Renal pelvis (tissue), 4 donors: ENCODE measurements around the gene CATSPERE. TPM values are rescaled to one million over a fixed set of nuclear protein-coding genes. Genes with fewer than 3 reads are reported as not detected.
"Not testable (repeated sequence)": the region's sequence is repeated elsewhere in the genome, so short reads cannot be mapped to it uniquely, and the experiment has no call there.

Experiments
- DNase-seq: peaks from one replicate; pipeline ENCODE4 v3.0.0-alpha.2; 2013
- polyA plus RNA-seq, 3 donors: library from polyadenylated mRNA; unstranded; fragments of 120-200 nt; gene quantifications; one replicate each; pipeline ENCODE4 v1.2.1, GENCODE V29; 2013; ENCODE audit not compliant: insufficient read length in 3 of 3

The CATSPERE gene
- polyA plus RNA-seq, 3 donors, result 1.5 to 1.8 (median 1.6) TPM

DNA sequence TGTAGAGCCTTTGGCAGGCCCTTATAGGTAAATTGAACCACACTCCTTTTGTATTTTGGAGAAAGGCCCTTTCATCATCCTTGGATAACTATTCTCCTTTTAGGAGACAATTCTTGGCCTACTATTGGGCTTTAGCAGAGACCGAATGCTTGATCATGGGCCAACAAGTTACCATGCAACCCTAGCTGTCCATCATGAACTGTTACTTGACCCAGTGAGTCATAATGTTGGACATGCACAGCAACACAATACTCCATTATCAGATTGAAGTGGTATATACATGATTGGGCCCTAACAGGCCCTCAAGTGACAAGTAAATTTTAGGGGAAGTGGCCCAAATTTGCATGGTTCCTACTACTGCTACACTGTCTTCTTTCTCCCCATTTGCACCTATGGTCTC lies 84.4 kb downstream of the CATSPERE start:
- no peak for DNase-seq

DNA sequence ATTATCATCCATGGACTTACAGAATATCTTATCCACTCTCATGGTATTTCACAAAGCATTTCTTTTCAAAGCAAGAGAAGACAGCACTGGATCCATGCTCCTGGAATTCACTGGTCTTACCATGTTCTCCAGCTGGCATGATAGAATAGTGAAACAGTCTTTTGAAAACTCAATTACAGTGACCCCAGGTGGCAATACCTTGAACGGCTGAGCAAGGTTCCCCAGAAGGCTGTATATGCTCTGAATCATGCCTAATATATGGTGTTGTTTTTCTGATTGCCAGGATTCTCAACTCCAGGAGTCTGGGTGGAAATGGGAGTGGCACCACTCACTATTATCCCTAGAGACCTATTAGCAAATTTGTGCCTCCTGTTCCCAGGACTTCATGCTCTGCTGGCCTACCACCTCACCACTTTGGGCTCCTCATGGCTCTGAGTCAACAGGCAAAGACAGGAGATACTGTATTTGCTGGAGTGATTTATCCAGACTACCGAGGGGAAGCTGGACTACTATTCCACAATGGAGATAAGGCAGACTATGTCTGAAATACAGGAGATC lies 87.6 kb downstream of the CATSPERE start:
- no peak for DNase-seq

GRCh38 chr1:244552336-244552735 lies 91.3 kb downstream of the CATSPERE start:
- no peak for DNase-seq

DNA sequence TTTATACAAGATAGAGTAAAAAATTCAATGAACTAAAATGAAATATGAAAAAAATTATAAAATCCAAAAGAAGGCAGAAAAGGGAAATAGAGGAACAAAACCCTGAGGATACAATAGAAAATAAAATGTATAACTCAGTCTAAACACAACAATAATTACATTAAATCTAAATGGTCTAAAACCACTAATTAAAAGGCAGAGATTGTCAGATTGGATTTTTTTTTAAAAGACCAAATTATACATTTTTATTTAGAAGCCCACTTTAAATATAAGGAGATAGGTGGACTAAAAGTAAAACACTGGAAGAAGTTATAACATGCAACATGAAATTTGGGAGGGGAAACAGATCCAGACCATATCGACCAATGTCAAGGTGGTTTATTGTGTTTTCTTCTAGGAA lies 95.2 kb downstream of the CATSPERE start:
- DNase-seq, result no peak

DNA sequence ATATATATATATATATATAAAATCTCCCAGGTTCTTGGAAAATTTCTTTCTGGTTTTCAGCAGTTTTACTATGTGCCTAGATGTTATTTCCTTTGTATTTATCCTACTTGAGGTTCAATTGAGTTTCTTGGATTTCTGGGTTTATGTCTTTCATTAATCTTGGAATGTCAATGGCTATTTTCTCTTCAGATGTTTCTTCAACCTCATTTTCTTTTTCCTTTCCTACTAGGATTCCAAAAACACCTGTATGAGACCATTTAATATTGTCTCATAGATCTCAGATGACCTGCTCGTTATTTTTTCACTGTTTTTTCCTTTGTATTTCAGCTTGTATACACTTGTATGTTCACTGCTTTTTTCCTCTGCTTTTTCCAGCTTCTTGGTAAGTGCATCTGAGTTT lies 96.5 kb downstream of the CATSPERE start:
- no peak for DNase-seq

DNA sequence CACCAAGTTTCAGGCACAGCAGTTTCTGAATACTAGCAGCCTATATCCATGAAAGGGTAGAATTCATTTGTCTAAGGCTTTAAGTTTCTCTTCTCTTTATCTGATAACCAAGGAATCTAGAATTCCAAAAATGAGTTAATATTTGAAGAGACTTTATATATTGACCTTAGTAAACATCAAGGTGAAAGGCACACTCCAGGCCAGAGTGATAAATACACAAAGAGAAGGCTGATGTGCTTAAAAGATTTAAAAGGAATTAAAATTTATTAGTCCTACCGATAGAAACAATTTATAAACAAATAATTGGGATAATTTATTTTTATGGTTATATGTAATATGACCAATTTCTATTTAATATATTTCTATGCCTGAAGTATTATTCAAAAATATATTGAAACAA lies 98.5 kb downstream of the CATSPERE start:
- no peak for DNase-seq

- DNase-seq, result not testable (repeated sequence)
These were observed 101.8 kb downstream of the CATSPERE start for GRCh38 chr1:244562877-244563276.

DNA sequence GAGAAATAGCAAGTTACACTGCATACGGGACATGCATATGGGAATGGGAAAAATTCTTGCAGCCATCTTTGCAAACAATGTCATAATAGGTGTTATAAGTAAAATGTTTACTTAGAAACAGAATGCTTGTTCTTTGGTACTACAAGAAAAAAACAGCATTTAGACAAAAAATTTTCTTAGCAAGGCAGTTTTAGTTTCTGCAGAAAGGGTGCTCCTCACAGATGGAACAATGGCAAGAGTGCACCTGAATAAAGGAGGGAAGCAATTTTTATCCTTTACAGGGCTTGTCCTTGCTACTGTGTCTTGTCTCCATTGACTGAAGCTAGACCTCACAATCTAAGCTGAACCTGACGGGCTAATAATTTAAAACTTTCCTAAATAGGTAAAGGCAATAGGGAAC lies 112.7 kb downstream of the CATSPERE start:
- DNase-seq, result no peak

- no peak for DNase-seq
These were observed 115.3 kb downstream of the CATSPERE start for GRCh38 chr1:244576259-244576892.

DNA sequence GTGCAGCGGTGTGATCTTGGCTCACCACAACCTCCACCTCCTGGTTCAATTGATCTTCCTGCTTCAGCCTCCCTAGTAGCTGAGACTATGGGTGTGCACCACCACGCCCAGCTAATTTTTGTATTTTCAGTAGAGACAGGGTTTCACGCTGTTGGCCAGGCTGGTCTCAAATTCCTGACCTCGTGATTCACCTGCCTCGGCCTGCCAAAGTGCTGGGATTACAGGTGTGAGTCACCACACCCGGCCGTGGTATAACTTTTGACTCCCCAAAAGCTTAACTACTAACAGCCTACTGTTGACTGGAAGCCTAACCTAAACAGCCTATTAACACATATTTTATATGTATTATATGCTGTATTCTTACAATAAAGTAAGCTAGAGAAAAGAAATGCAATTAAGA lies 117.1 kb downstream of the CATSPERE start:
- not testable (repeated sequence) for DNase-seq

DNA sequence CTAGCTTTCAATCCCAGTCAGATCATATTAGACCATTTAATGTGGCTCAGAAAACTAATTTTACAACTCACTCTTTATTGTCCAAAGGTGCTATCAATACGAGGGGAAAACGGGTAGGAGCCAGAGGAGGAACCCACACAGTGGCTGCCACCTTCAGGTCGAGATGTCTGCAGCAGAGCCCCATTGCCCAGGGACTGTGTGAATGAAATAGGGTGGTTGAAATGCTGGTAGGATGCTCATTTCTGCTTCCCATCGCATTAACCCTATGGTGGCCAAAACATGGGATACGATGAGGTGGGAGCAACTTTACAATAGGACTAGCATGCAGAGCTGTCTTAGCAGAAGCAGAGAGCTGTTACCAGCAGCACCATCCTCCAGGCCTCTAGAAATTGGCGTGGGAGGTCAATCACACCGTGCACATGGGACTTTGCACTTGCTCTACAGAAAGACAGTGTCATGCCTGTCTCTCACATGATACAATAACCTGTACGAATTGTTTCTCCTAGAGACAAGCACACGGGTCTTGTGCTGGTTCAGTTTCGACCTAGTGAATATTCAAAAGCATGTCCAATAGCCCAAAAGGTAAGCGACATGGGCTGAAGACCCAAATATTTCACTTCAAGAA lies 122.4 kb downstream of the CATSPERE start:
- DNase-seq, result no peak

GRCh38 chr1:244585867-244586266 lies 124.8 kb downstream of the CATSPERE start:
- DNase-seq, result no peak

DNA sequence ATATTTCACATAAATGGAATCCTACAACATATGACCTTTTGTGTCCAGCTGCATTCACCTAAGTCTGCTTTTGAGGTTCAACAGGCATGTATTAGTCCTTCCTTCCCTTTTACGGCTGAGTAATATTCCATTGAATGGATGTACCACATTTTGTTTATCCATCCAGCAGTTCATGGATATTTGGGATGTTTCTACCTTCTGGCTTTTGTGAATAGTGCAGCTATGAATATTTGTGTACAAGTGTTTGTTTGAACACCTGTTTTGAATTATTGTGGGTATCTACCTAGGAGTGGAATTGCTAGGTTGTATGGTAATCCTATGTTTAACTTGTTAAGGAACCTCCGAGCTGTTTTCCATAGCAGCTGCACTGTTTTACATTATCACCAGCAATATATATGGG lies 129.6 kb downstream of the CATSPERE start:
- DNase-seq, result no peak

GRCh38 chr1:244598611-244599010 lies 137.5 kb downstream of the CATSPERE start:
- no peak for DNase-seq

- no peak for DNase-seq
These were observed 138.9 kb downstream of the CATSPERE start for GRCh38 chr1:244599937-244600350.

GRCh38 chr1:244601336-244601735 lies 140.3 kb downstream of the CATSPERE start:
- DNase-seq, result no peak

DNA sequence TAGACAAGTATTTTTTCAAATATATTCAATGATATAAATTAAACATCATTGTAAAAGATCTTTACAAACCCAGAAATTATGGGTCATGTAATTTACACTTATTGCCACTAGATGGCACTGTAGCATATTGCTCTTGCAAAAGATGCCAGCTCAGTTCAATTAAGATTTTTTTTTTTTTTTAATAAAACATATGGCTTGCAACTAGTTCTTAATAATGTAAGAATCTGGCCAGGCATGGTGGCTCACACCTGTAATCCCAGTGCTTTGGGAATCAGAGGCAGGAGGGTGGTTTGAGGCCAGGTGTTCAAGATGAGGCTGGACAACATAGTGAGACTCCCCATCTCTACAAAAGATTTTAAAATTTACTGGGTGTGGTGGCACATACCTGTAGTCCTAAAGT lies 142.4 kb downstream of the CATSPERE start:
- DNase-seq, result peak; percentile 12

GRCh38 chr1:244605835-244606370 lies 144.8 kb downstream of the CATSPERE start:
- no peak for DNase-seq

DNA sequence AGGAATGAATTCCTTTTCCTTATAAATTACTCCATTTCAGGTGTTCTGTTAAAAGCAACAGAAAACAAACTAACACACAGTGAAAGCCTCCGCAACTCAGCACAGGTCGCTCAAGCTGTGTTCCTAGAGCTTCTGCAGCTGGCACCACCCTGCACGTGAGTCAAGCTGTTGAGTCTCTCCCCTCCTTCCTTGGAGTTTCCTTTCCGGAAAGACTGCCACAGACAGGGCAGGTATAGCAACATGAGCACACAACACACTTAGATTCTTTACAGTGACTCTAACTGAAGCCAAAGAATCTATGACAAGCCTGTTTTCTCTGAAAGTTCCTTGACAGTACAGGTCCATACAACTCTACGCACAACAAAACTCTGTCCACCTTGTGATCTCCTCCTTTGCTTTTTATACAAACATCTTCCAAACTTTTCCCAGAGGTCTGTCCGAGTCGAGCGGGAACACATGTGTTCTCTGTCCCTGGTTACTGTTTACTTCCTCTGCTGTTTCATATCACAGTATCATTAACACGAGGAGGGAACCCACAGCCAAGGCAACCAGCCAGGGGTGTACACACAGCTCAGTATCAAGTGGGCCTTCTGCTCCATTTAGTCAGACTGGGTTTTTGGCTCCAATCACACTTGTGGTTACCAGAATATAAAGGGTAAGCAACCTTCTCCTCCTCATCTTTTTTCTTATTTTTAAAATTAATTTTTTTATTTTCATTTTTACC lies 153.2 kb downstream of the CATSPERE start:
- DNase-seq, result no peak

GRCh38 chr1:244614879-244615278 lies 153.8 kb downstream of the CATSPERE start:
- DNase-seq, result no peak

GRCh38 chr1:244615301-244615700 lies 154.2 kb downstream of the CATSPERE start:
- no peak for DNase-seq

GRCh38 chr1:244626709-244627108 lies 165.6 kb downstream of the CATSPERE start:
- no peak for DNase-seq

DNA sequence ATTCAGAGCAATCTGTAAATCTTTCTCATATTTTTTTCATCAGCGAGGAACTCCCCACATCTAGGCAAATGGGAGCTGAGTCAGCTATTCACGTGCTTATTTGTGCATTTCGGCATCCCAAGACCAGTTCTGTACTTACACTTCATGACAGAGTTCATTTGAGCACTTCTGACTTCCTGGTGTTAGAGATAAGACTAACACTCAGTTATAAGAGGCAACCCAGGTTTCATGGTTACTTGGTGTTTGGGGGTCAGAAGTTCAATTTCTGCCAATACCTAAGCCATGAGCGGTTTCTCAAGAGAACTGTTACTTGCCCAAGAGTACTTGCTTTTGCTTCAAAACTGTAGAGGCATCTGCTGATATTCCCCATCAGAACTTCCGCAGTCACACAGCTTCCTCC lies 167.7 kb downstream of the CATSPERE start:
- no peak for DNase-seq
